K562 (cell line): ENCODE results near the gene PI4KA.
"Not testable (repeated sequence)": the region's sequence is repeated elsewhere in the genome, so short reads cannot be mapped to it uniquely, and the experiment has no call there.

Experiments
- CAMTA2 ChIP-seq: fragments of 250-450 bp; sonication (Bioruptor Pico); conservative IDR thresholded peaks from 2 replicates; pipeline ENCODE4 v1.5.1; 2022
- CTCF ChIP-seq, 3 experiments: IDR thresholded peaks in 2 of 3; conservative IDR thresholded peaks in 1 of 3; 2 replicates each; pipeline ENCODE4 v1.5.1; 2011 to 2012; ENCODE audit warnings: low read length in 3 of 3, mild to moderate bottlenecking in 3 of 3, control low read depth in 2 of 3, improper control_type of control experiment in 1 of 3, inconsistent platforms in 1 of 3, low read depth in 1 of 3, mixed read lengths in 1 of 3, moderate library complexity in 1 of 3; ENCODE audit not compliant: insufficient read depth in 2 of 3
- GABPA ChIP-seq: fragments of 200-800 bp; sonication (Bioruptor generic); conservative IDR thresholded peaks from 2 replicates; pipeline ENCODE4 v1.6.1; 2016; ENCODE audit warnings: low read depth, missing genetic modification characterization, missing compliant biosample characterization
- MAFF ChIP-seq: IDR thresholded peaks from 2 replicates; pipeline ENCODE4 v1.6.1; 2012; ENCODE audit warnings: low read length, improper control_type of control experiment
- MAFK ChIP-seq: IDR thresholded peaks from 2 replicates; pipeline ENCODE4 v1.6.1; 2011; ENCODE audit warnings: low read length, improper control_type of control experiment
- MED1 ChIP-seq: sonication (generic); formaldehyde crosslinking; IDR thresholded peaks from 2 replicates; pipeline ENCODE4 v1.8.1; 2023; ENCODE audit warnings: missing genetic modification reagents, borderline replicate concordance
- NRF1 ChIP-seq, 2 experiments: fragments of 450-650 bp; IDR thresholded peaks in 1 of 2; conservative IDR thresholded peaks in 1 of 2; 2 replicates each; pipeline ENCODE4 v1.6.1; 2014; ENCODE audit warnings: mild to moderate bottlenecking in 2 of 2
- SIRT6 ChIP-seq: IDR thresholded peaks from one replicate; pipeline ENCODE4 v1.6.1; 2012; ENCODE audit warnings: low read depth, mild to moderate bottlenecking, control low read depth, inconsistent platforms, low read length, moderate library complexity
- TCF7L2 ChIP-seq: fragments of 150-350 bp; IDR thresholded peaks from 2 replicates; pipeline ENCODE4 v1.6.1; 2016; ENCODE audit warnings: low read depth, mild to moderate bottlenecking, low read length, moderate library complexity
- XRCC5 ChIP-seq: fragments of 200-400 bp; formaldehyde crosslinking; IDR thresholded peaks from 2 replicates; pipeline ENCODE4 v1.6.1; 2017; ENCODE audit warnings: low read depth, mild to moderate bottlenecking, low read length
- ZFX ChIP-seq: sonication (generic); formaldehyde crosslinking; IDR thresholded peaks from 2 replicates; pipeline ENCODE4 v1.8.0; 2022; ENCODE audit warnings: mild to moderate bottlenecking, missing genetic modification reagents, moderate library complexity
- ZNF778 ChIP-seq: fragments of 450-650 bp; formaldehyde crosslinking; IDR thresholded peaks from 2 replicates; pipeline ENCODE4 v1.4.0; 2020; ENCODE audit warnings: mild to moderate bottlenecking, moderate library complexity
- TF ChIP-seq, protein P1 (sequence below): fragments of 250-450 bp; sonication (Bioruptor Pico); IDR thresholded peaks from 2 replicates; pipeline ENCODE4 v1.5.0; 2020; ENCODE audit warnings: mild to moderate bottlenecking, borderline replicate concordance

DNA sequence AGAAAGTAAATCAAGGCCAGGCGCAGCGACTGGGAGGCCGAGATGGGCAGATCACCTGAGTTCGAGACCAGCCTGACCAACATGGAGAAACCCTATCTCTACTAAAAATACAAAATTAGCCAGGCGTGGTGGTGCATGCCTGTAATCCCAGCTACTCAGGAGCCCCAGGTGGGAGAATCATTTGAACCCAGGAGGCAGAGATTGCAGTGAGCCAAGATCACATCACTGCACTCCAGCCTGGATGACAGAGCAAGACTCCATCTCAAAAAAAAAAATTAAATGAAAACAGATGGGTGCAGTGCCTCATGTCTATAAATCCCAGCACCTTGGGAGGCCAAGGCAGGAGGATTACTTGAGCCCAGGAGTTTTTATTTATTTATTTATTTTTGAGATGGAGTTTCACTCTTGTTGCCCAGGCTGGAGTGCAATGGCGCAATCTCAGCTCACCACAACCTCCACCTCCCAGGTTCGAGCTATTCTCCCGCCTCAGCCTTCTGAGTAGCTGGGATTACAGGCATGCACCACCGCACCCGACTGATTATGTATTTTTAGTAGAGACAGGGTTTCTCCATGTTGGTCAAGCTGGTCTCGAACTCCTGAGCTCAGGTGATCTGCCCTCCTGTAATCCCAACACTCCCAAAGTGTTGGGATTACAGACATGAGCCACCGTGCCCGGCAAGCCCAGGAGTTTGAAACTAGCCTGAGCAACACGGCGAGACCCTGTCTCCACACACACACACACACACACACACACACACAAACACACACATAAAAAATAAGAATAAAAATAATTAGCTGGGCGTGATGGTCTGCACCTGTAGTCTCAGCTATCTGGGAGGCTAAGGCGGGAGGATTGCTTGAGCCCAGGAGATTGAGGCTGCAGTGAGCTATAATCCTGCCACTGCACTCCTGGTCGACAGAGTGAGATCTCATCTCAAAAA, 42.8 kb upstream of the PI4KA start:
- not testable (repeated sequence) for TF ChIP-seq CTCF (IDR thresholded peaks at IDR 0.05 in 2 of 3, conservative IDR thresholded peaks at IDR 0.05 in 1 of 3; ENCODE audit: insufficient read depth in 2 of 3, low read depth in 1 of 3, low read length in 3 of 3); ZNF778 (CRISPR knock-in tag); CAMTA2 (CRISPR knock-in tag); GABPA (tag); XRCC5; NRF1 (conservative IDR thresholded peaks at IDR 0.05 in 1 of 2, IDR thresholded peaks at IDR 0.05 in 1 of 2); TCF7L2; MAFF; ZFX (CRISPR knock-in tag); SIRT6; MED1 (CRISPR knock-in tag); MAFK
- TF ChIP-seq, protein P1, sequence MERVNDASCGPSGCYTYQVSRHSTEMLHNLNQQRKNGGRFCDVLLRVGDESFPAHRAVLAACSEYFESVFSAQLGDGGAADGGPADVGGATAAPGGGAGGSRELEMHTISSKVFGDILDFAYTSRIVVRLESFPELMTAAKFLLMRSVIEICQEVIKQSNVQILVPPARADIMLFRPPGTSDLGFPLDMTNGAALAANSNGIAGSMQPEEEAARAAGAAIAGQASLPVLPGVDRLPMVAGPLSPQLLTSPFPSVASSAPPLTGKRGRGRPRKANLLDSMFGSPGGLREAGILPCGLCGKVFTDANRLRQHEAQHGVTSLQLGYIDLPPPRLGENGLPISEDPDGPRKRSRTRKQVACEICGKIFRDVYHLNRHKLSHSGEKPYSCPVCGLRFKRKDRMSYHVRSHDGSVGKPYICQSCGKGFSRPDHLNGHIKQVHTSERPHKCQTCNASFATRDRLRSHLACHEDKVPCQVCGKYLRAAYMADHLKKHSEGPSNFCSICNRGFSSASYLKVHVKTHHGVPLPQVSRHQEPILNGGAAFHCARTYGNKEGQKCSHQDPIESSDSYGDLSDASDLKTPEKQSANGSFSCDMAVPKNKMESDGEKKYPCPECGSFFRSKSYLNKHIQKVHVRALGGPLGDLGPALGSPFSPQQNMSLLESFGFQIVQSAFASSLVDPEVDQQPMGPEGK (CRISPR knock-in tag) = not testable (repeated sequence)
